ENCODE measurements around the gene ADAM23.

ADAM23 gene

GRCh38 chr2:206572725-206573124 is 129.4 kb downstream of the ADAM23 start:
- no peak for DNase-seq

- DNase-seq, result no peak
Measured at GRCh38 chr2:206573793-206574192, 130.5 kb downstream of the ADAM23 start.

DNA sequence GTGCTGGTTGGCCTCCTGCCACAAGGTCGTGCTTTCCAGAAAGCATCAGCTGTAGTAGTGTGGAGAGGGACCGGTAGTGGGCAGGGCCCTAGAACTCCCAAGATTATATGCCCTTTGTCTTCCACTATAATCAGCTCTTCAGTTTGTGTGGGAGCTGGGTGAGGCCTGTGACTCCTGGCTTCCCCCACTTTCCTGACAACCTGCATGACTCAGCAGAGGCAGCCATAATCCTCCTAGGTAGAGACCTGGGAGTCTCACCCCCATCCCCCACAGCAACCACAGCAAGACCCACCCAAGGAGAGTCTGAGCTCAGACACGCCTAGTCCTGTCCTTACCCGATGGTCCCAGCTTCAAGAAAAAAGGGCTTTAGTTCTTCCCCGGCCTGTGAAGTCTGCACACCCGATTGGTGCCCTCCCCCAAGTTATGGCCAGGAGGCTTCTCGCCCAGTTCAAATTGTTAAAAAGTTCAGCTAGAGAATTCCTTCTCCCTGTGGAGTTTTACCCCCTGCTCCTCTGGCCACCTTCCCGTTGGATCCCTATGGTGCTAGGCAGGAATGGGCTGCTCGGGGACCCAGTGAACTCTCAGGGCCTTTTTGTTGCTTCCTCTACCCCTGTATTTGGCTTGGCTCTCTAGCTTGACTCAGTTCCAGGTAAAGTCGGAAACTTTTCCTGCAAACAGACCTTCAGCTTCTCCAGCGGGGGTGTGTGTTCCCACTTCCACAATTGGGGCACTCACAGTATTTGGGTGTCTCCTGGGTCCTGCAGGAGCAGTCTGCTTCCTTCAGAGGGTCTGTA is 141.2 kb downstream of the ADAM23 start:
- no peak for DNase-seq

- DNase-seq, result no peak
Measured at GRCh38 chr2:206585335-206585734, 142.0 kb downstream of the ADAM23 start.

DNA sequence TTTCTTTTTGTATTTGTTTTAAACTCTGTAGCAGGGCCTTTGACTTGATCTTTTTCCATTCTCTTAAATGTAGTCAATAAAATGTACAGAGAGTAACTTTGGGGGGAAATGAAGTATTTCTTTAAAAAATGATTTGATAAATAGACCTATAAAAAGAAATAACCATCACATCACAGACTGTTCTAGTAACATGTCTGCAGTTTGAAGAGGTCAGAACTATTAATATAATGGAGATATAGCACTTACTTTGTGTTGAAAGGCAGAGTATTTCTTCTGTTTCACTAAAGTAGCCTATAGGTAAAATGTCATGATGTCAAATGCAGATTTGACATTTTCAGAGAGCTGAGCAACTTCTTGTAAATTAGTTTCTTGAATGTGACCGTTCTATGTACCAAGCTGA is 143.3 kb downstream of the ADAM23 start:
- no peak for DNase-seq

GRCh38 chr2:206597717-206598218 is 154.4 kb downstream of the ADAM23 start:
- DNase-seq, result no peak

DNA sequence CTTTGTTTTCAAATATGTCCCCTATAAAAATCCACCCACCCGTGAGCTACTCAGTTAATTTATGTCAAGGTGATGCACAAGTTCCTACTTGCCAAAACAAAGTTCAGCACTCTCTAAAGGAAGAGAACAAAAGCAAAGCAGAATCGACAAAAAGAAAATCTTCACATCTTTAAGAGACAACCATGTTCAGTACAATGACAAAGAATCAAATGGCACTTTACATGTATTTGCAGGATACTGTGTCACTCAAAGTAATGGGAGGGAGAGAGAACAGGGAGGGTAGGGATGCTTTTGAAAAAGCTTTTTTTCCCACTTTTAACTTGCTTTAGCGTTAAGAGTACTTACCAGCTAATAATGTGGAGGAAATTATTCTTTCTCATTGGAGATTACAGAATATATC is 159.9 kb downstream of the ADAM23 start:
- DNase-seq, result no peak

DNA sequence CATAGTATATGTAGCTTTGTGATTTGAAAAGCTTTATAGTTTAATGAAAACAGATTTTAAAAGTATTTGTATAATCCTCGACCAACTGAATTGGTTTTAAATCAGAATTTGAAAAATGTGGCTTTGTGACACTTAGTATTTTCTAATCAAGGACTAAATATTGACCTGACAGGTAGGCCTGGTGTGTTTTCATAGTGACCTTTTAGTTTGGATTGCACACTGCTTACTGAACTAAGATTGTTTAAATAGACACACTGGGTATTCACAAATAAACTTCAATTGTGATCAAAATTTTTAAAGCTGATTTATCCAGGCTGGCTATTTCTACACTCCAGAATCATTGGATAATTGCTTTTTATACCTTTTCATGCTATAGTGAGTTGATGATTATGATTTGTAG is 167.1 kb downstream of the ADAM23 start:
- DNase-seq, result no peak

GRCh38 chr2:206611191-206611590 is 167.9 kb downstream of the ADAM23 start:
- DNase-seq, result no peak

GRCh38 chr2:206611736-206612135 is 168.4 kb downstream of the ADAM23 start:
- DNase-seq, result no peak

DNA sequence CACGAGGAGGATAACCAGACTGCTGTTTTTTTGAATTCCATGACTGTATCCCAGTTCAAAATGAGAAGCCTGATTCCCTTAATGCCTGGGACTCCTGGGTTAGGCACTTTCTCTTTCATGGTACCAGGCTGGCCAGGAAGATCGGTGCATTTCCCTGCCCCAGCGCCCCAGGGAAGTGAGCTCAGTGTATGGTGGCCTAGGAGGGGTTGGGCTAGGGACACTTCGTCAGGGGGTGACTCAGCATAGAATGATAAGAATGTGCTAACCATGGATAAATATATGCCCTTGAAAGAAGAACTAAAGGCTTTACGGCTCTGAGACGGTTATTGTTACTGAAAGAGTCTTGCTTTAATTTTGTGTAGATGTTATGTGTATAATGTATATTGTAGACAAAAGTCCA is 171.5 kb downstream of the ADAM23 start:
- no peak for DNase-seq

GRCh38 chr2:206615417-206616089 is 172.2 kb downstream of the ADAM23 start:
- no peak for DNase-seq

DNA sequence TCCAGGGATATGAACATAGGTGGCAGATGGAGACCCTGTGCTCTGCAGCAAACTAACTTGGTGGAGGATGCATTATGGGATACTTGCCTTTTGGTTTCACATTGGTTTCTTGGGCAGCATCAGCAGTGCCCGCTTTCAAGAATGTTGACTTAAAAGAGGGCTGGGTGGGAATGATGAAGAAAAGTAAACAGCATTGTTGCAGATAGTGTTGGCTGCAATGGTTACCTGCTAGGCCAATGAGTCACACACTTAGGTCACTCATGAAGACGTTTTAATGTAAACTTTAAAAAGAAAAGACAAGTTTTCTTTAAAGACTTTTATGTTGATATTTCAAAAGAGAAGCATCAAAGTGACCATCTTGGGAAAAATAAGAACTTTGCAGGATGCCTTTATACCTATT is 172.8 kb downstream of the ADAM23 start:
- no peak for DNase-seq

DNA sequence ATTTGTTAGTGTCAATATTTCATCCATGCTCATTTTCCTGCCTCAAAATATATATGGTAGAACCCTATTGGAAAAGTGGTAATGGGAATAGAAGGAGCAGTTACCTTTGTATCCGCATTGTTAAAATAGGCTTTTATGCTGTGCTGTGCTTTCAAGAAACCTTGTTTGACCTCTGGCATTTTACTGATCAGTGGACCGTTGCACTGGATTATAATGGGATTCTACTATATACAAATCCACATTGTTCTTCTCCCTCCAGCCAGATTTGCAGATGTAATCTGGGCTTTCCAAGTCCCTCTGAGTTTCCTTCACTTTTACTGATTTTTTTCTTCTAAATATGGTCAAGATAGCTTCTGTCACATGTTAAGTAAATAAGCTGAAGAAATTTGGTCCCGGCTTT is 175.7 kb downstream of the ADAM23 start:
- no peak for DNase-seq

GRCh38 chr2:206626108-206626507 is 182.8 kb downstream of the ADAM23 start:
- no peak for DNase-seq

- DNase-seq, result no peak
Measured at GRCh38 chr2:206627632-206628031, 184.3 kb downstream of the ADAM23 start.

DNA sequence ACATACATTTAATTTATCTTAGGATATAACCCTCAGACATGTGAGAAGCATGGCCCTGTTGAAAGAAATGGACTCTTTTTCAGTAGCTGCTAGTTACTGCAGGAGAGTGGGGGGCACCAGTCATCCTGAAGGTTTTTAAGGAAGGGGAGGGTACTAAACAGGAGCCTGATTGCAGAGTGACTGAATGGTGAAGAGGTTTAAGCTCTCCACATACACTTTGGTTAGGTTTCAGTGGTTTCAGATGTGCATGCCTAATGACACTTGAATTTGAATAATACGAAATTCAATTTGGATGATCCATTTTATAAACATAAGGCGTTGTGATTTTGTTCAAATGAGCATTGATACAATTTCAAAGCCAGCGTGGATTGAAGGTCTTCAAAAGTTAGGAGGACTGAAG is 188.0 kb downstream of the ADAM23 start:
- no peak for DNase-seq

DNA sequence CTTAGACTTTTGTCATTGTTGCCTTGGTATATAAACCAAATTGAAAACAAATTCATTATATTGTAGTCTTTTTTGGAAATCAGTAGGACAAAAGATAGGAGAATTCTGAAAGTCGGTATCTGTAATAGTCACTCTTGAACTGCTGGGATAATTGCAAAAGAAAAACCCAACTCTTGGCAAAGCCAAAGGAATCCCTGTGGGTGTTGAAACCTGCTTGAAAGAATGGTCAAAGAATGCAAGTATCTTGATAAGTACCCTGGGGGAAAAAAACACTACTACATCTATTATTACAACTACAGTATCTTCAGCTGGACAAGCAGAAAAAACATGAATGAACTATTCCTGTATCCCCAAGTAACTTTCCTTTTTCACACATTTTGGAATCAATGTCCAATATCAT is 191.7 kb downstream of the ADAM23 start:
- no peak for DNase-seq

DNA sequence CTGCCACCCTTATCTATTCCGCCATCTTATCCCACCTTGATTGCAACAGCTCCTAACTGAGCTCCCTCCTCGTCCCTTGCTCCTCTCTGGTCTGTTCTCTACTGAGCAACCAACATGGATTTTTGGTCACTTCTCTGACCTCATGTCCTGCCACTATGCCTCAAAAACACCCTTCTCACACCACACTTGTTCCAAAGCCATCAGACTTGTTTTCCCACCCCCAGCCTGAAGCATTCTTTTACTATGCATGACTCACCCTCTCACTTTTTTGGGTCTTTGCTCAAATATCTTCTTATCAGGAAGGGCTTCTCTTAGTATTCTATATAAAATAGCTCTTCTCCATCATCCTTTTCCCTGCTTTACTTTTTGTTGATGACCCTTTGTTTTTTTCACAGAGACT is 196.3 kb downstream of the ADAM23 start:
- DNase-seq, result no peak

GRCh38 chr2:206641226-206641625 is 197.9 kb downstream of the ADAM23 start:
- no peak for DNase-seq

DNA sequence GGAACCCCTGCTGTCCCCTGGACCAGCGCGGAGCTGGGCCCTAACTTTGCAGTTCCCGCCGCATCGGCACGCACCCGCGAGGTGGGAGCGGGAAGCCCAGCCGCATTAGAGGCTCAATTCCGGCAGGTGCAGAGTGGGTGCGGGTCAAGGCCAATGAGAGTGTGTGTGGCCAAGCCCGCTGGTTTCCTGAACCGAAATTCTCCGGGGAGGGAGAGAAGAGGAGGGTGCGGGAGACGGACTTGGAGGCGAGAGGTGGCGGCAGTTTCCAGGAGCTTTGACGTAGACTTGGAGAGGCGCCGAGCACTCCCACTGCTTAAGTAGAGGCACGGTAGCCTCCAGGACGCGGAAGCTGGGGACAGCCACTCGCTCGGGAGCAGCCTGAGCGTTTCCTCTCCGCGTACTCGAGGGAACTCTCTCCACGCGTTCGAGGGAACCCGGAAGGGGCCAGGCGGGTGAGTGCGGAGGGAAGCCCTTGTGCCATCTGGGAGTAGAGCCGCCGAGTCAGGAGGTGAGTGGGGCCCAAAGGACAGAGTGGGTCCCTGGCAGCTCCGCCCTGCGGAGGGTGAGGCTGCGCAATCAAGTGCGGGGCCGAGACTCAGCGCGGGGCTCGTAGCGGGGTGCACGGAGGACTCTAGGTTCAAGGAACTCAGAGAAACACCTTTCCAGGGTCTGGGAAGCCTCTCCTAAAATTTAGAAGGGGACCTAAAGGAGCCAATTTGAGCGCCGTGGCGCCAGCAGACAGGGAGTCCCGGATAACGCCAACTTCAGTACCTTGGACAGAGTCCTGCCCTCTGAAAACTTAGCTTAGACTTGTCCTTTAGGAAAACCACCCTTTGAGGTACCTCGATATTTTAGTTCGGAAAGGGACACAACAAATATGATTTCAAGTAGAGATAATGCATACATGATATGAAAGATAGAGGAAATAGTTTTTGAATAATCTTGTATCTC is 199.0 kb downstream of the ADAM23 start, which contains the start of gene FAM237A:
Gene FAM237A (plus strand): TSS at position 413 of the 951 bp plus-strand sequence. CDS start 1,750 bp downstream, outside the sequence.
- DNase-seq, result peak; percentile 14

DNA sequence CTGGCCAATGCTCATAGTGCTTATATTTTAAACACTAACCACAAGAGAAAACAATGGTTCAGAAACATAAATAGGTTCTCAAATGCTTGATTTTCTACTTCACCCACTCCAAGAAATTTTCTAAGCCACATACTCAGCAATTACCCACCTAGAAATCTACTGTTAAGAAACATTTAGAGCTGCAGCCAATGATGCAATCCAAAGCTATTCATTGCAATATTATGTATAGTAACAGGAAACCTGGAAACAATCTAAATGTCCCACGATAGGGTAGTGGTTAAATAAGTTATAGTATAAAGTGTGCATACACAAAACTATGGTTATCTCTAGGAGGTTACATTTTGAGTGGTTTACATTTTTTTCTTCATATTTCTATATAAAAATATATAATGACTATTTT is 204.7 kb downstream of the ADAM23 start:
- no peak for DNase-seq

DNA sequence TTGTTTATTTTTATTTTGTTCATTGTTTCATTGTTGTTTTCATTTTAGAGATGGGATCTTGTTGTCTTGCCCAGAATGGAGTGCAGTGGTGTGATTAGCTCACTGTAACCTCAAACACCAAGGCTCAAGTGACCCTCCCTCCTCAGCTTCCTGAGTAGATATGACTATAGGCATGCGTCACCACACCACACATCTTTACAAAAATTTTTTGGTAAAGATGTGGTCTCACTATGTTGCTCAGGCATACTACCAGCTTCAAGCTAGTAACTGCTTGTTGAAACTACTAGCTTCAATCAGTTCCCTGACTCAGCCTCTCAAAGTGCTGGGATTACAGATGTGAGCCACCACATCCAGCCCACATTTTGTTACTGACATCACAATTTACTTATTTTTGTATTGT is 213.8 kb downstream of the ADAM23 start:
- no peak for DNase-seq

Data from NCI-H1048 (cell line).